Measurements from ENCODE around the gene GSE1. TPM values are rescaled to one million over a fixed set of nuclear protein-coding genes. Genes with fewer than 3 reads are reported as not detected.

The GSE1 gene
- total and polyA plus RNA-seq, 2 of the 13 experiments (the other 11 are each of a cell fraction or from before 2014, with no cell fraction given), result 16.1 to 31.2 TPM

- TF ChIP-seq ZNF230 (CRISPR knock-in tag; IDR thresholded peaks at IDR 0.05) (0 out of 2 replicates have a peak, but pooled peaks have one; percentile 67), FOXP4 (CRISPR knock-in tag; IDR thresholded peaks at IDR 0.05) (no peak), ZNF784 (CRISPR knock-in tag; IDR thresholded peaks at IDR 0.05; ENCODE audit: borderline replicate concordance) (no peak), CREM (IDR thresholded peaks at IDR 0.05) (no peak; the same call in 1 of the 2 replicates), CREM (CRISPR knock-in tag; IDR thresholded peaks at IDR 0.05) (no peak), HNRNPUL1 (IDR thresholded peaks at IDR 0.05; ENCODE audit: low read depth, low read length) (no peak), GTF2F1 (IDR thresholded peaks at IDR 0.05; ENCODE audit: low read length) (no peak), ZFP36 (IDR thresholded peaks at IDR 0.05; ENCODE audit: borderline replicate concordance, low read depth, low read length, partially characterized antibody) (peak; percentile 96), PAWR (CRISPR knock-in tag; IDR thresholded peaks at IDR 0.05; ENCODE audit: borderline replicate concordance) (no peak), PAX8 (CRISPR knock-in tag; IDR thresholded peaks at IDR 0.05; ENCODE audit: borderline replicate concordance) (peak; percentile 78; the same call in 1 of the 2 replicates), JDP2 (CRISPR knock-in tag; IDR thresholded peaks at IDR 0.05; ENCODE audit: borderline replicate concordance) (no peak), PRPF4 (IDR thresholded peaks at IDR 0.05; ENCODE audit: low read depth, low read length, poor library complexity, severe bottlenecking) (no peak), NR2F2 (IDR thresholded peaks at IDR 0.05; ENCODE audit: borderline replicate concordance, low read depth) (peak; percentile 96), THAP9 (CRISPR knock-in tag; IDR thresholded peaks at IDR 0.05; ENCODE audit: borderline replicate concordance) (no peak; the same call in 1 of the 2 replicates), ZNF879 (CRISPR knock-in tag; IDR thresholded peaks at IDR 0.05) (no peak), ARID4A (CRISPR knock-in tag; IDR thresholded peaks at IDR 0.05; ENCODE audit: borderline replicate concordance) (peak; percentile 78; the same call in 1 of the 2 replicates), ZFP1 (CRISPR knock-in tag; IDR thresholded peaks at IDR 0.05) (no peak), GABPA (IDR thresholded peaks at IDR 0.05; ENCODE audit: low read depth, low read length) (peak; percentile 66), GABPA (CRISPR knock-in tag; IDR thresholded peaks at IDR 0.05; ENCODE audit: low read depth) (peak; percentile 86), RARG (CRISPR knock-in tag; IDR thresholded peaks at IDR 0.05; ENCODE audit: low read depth) (no peak)
Observed at GRCh38 chr16:85563515-85564276, 49.4 kb upstream of the GSE1 start (continued).
